ENCODE results near the gene SMG6.
A peak's percentile ranks its signal among the peaks of the same experiment; 100 is the strongest.

The SMG6 gene

GRCh38 chr17:2093349-2093748 lies 210.2 kb downstream of the SMG6 start:
- no peak for DNase-seq

GRCh38 chr17:2092253-2092652 lies 211.3 kb downstream of the SMG6 start:
- DNase-seq: no peak

- no peak for DNase-seq
These were observed 212.6 kb downstream of the SMG6 start for GRCh38 chr17:2090804-2091534.

GRCh38 chr17:2090210-2090641 lies 213.4 kb downstream of the SMG6 start:
- DNase-seq: no peak

GRCh38 chr17:2089021-2089422 lies 214.6 kb downstream of the SMG6 start:
- DNase-seq: no peak

- DNase-seq: no peak
These were observed 215.9 kb downstream of the SMG6 start for GRCh38 chr17:2087597-2088211.

- DNase-seq: no peak
These were observed 217.3 kb downstream of the SMG6 start for GRCh38 chr17:2086306-2086705.

- no peak for DNase-seq
These were observed 218.0 kb downstream of the SMG6 start for GRCh38 chr17:2085648-2085949.

- DNase-seq: no peak
These were observed 218.6 kb downstream of the SMG6 start for GRCh38 chr17:2084766-2085647.

GRCh38 chr17:2084036-2084765 lies 219.4 kb downstream of the SMG6 start:
- DNase-seq: no peak

- no peak for DNase-seq
These were observed 220.0 kb downstream of the SMG6 start for GRCh38 chr17:2083613-2084035.

GRCh38 chr17:2082003-2082781 lies 221.4 kb downstream of the SMG6 start:
- no peak for DNase-seq

GRCh38 chr17:2081564-2081963 lies 222.0 kb downstream of the SMG6 start:
- DNase-seq: no peak

- DNase-seq: no peak
These were observed 226.5 kb downstream of the SMG6 start for GRCh38 chr17:2077040-2077439.

GRCh38 chr17:2076087-2076984 lies 227.2 kb downstream of the SMG6 start:
- peak; percentile 77 for DNase-seq

GRCh38 chr17:2075336-2076086 lies 228.1 kb downstream of the SMG6 start:
- no peak for DNase-seq

GRCh38 chr17:2074919-2075318 lies 228.7 kb downstream of the SMG6 start:
- no peak for DNase-seq

- DNase-seq: no peak
These were observed 231.9 kb downstream of the SMG6 start for GRCh38 chr17:2071455-2072281.

- no peak for DNase-seq
These were observed 232.6 kb downstream of the SMG6 start for GRCh38 chr17:2071024-2071385.
